Endothelial cell of umbilical vein (primary cell): ENCODE results near the gene SYT2. TPM values are rescaled to one million over a fixed set of nuclear protein-coding genes. Genes with fewer than 3 reads are reported as not detected.

ENCODE experiments used
- BruUV-seq: library from RNA; stranded (reverse); fragments of 400-500 nt; replicated peaks from 2 replicates; lab custom pipeline; 2021; lab: Mats Ljungman, UMichigan
- CTCF ChIA-PET: fragments of 300-600, 350-600 bp; sonication (Branson Sonifier 250); formaldehyde crosslinking; loops from one replicate; lab custom pipeline; 2021; ENCODE audit warnings: antibody characterized with exemption, inconsistent platforms; lab: Charles Lee
- POLR2A ChIA-PET: fragments of 300-600, 350-600 bp; sonication (Branson Sonifier 250); formaldehyde crosslinking; loops from one replicate; lab custom pipeline; 2021; ENCODE audit warnings: antibody characterized with exemption, inconsistent platforms; lab: Charles Lee
- DNase-seq: peaks from one replicate; pipeline ENCODE4 v3.0.0-alpha.2; 2011; ENCODE audit warnings: low read depth, low spot score
- FAIRE-seq: peaks from 2 replicates; lab custom pipeline; 2011; peaks lifted over from hg19 to GRCh38; lab: Jason Lieb, UNC
- H2AFZ ChIP-seq: 2 replicates; pipeline ENCODE4 v1.6.0; 2012; ENCODE audit warnings: low read depth, low read length, control low read depth, inconsistent platforms
- H3K27ac ChIP-seq: 2 replicates; pipeline ENCODE4 v1.5.1; 2011; ENCODE audit warnings: low read depth, mild to moderate bottlenecking, control low read depth, low read length, moderate library complexity; ENCODE audit not compliant: insufficient read depth
- H3K27me3 ChIP-seq, 2 experiments: 2 replicates each; pipeline versions ENCODE4 v1.6.0 to v1.6.1; 2011; ENCODE audit warnings: low read length in 2 of 2, mixed read lengths in 1 of 2; ENCODE audit not compliant: control insufficient read depth in 2 of 2, insufficient read depth in 2 of 2
- H3K36me3 ChIP-seq, 2 experiments: 2 replicates in 1 of 2; 3 replicates in 1 of 2; pipeline ENCODE4 v1.5.1; 2011; ENCODE audit warnings: low read length in 2 of 2, mild to moderate bottlenecking in 1 of 2, moderate library complexity in 1 of 2; ENCODE audit not compliant: control insufficient read depth in 2 of 2, insufficient read depth in 2 of 2; ENCODE audit errors: extremely low read depth in 1 of 2
- H3K4me1 ChIP-seq: 3 replicates; pipeline ENCODE4 v1.5.1; 2011; ENCODE audit warnings: mild to moderate bottlenecking, low read length; ENCODE audit not compliant: control insufficient read depth, insufficient read depth; ENCODE audit errors: extremely low read depth
- H3K4me2 ChIP-seq: 2 replicates; pipeline ENCODE4 v1.6.1; 2011; ENCODE audit warnings: low read length, control low read depth, mixed read lengths; ENCODE audit not compliant: insufficient read depth
- H3K4me3 ChIP-seq, 3 experiments: fragments of 200-600 bp in 1 of 3; sonication (generic), shearing (Covaris generic) in 1 of 3; replicated peaks in 1 of 3; 2 replicates each; pipeline ENCODE4 v1.5.1; 2011 to 2016; ENCODE audit warnings: control low read depth in 3 of 3, low read length in 3 of 3, mild to moderate bottlenecking in 2 of 3, inconsistent platforms in 1 of 3, low read depth in 1 of 3, moderate library complexity in 1 of 3; ENCODE audit not compliant: insufficient read depth in 1 of 3
- H3K79me2 ChIP-seq: 2 replicates; pipeline ENCODE4 v1.6.0; 2012; ENCODE audit warnings: low read length, inconsistent platforms; ENCODE audit not compliant: control insufficient read depth, insufficient read depth
- H3K9ac ChIP-seq: replicated peaks from 2 replicates; pipeline ENCODE3; 2011; ENCODE audit warnings: low read length, control low read depth; ENCODE audit not compliant: insufficient read depth; ENCODE audit errors: extremely low read depth
- H3K9me1 ChIP-seq: replicated peaks from 3 replicates; pipeline ENCODE4 v1.6.0; 2011; ENCODE audit warnings: mild to moderate bottlenecking, low read length; ENCODE audit not compliant: control insufficient read depth, insufficient read depth; ENCODE audit errors: extremely low read depth
- H3K9me3 ChIP-seq: replicated peaks from 2 replicates; pipeline ENCODE4 v1.5.1; 2012; ENCODE audit warnings: low read length, inconsistent platforms; ENCODE audit not compliant: control insufficient read depth, insufficient read depth
- H4K20me1 ChIP-seq: replicated peaks from 2 replicates; pipeline ENCODE3; 2011; ENCODE audit warnings: mild to moderate bottlenecking, low read length; ENCODE audit not compliant: control insufficient read depth, insufficient read depth; ENCODE audit errors: extremely low read depth
- CTCF ChIP-seq, 2 donors: IDR thresholded peaks; 1 replicate in 1 of 2; 2 replicates in 1 of 2; pipeline ENCODE4 v1.5.1; 2011; ENCODE audit warnings: low read length in 2 of 2, mild to moderate bottlenecking in 2 of 2, moderate library complexity in 2 of 2, control low read depth in 1 of 2, inconsistent platforms in 1 of 2, low read depth in 1 of 2; ENCODE audit not compliant: insufficient read depth in 1 of 2; ENCODE audit errors: extremely low read depth in 1 of 2
- EZH2 ChIP-seq: IDR thresholded peaks from 2 replicates; pipeline ENCODE4 v1.6.1; 2012; ENCODE audit warnings: borderline replicate concordance, low read depth, mild to moderate bottlenecking, moderate library complexity, low read length, inconsistent platforms; ENCODE audit not compliant: severe bottlenecking
- FOS ChIP-seq: IDR thresholded peaks from 2 replicates; pipeline ENCODE4 v1.6.1; 2011; ENCODE audit warnings: mild to moderate bottlenecking, low read length, moderate library complexity, borderline replicate concordance; ENCODE audit not compliant: insufficient read depth
- GATA2 ChIP-seq: IDR thresholded peaks from 2 replicates; pipeline ENCODE4 v1.7.0; 2011; ENCODE audit warnings: low read depth, mild to moderate bottlenecking, moderate library complexity, mixed read lengths, low read length; ENCODE audit not compliant: insufficient read length, insufficient read depth
- JUN ChIP-seq: IDR thresholded peaks from 2 replicates; pipeline ENCODE4 v1.6.1; 2011; ENCODE audit warnings: borderline replicate concordance, low read depth; ENCODE audit not compliant: insufficient read length, insufficient read depth
- MYC ChIP-seq: IDR thresholded peaks from one replicate; pipeline ENCODE4 v1.6.1; 2011; ENCODE audit warnings: mild to moderate bottlenecking, low read depth, low read length
- POLR2A ChIP-seq: IDR thresholded peaks from 2 replicates; pipeline ENCODE4 v1.6.1; 2012; ENCODE audit warnings: low read depth, mild to moderate bottlenecking, control low read depth, low read length
- POLR2AphosphoS5 ChIP-seq: IDR thresholded peaks from 2 replicates; pipeline ENCODE4 v1.6.1; 2012; ENCODE audit warnings: low read depth, mild to moderate bottlenecking, control low read depth, low read length, moderate library complexity; ENCODE audit not compliant: insufficient read depth
- dilution Hi-C: fragments of 300-500 bp; cut with MboI; formaldehyde crosslinking; loops from one replicate; pipeline ENCODE4 v1.15.0; 2019; ENCODE audit warnings: low sequenced_read_pairs; ENCODE audit not compliant: extremely low pct_ligation_motif_present
- intact Hi-C: fragments of 100-400 bp; cut with micrococcal nuclease; formaldehyde crosslinking; loops from one replicate; pipeline ENCODE4 v1.10.0; 2022
- polyA plus RNA-seq, 4 experiments: library from polyadenylated mRNA; depleted of rRNA in 3 of 4; stranded (reverse) in 3 of 4; unstranded in 1 of 4; fragments of >200 nt; gene quantifications; 2 replicates each; pipeline versions ENCODE4 v1.2.1 to v1.2.3, GENCODE V29; 2011 to 2012; ENCODE audit warnings: missing spikeins in 1 of 4
- total RNA-seq: library from RNA; stranded (reverse); gene quantifications from 2 replicates; pipeline ENCODE4 v1.2.3, GENCODE V29; 2021
- TF ChIP-seq, protein P1 (sequence below): IDR thresholded peaks from 2 replicates; pipeline ENCODE4 v1.6.1; 2011; ENCODE audit not compliant: insufficient read depth, insufficient read length

Gene SYT2
- total and polyA plus RNA-seq, 2 donors (not counting 3 experiments of a cell fraction or from before 2014, with no cell fraction given), result not detected

- Histone ChIP-seq H3K36me3 (no peaks in the 10 kb centered on the region), H3K9me1 (no peaks in the 10 kb centered on the region), H3K4me1 (peaks cover 4% of the 10 kb centered on the region), H3K4me3 (no peak overlapping the region), H3K79me2 (no peaks in the 10 kb centered on the region), H3K9me3 (no peaks in the 10 kb centered on the region), H2AFZ (no peak overlapping the region), H3K27me3 (no peaks in the 10 kb centered on the region), H4K20me1 (no peaks in the 10 kb centered on the region), H3K9ac (no peak overlapping the region), H3K27ac (no peak overlapping the region), H3K4me2 (no peak overlapping the region)
- TF ChIP-seq, protein P1, sequence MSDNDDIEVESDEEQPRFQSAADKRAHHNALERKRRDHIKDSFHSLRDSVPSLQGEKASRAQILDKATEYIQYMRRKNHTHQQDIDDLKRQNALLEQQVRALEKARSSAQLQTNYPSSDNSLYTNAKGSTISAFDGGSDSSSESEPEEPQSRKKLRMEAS, result no peak
- TF ChIP-seq JUN (no peak), CTCF (IDR thresholded peaks at IDR 0.05; ENCODE audit: extremely low read depth in 1 of 2, insufficient read depth in 1 of 2, low read depth in 1 of 2, low read length in 2 of 2) (no peak), MYC (no peak), EZH2 (no peak), GATA2 (no peak), FOS (no peak), POLR2AphosphoS5 (no peak), POLR2A (no peak)
- POLR2A ChIA-PET, result no interaction called here
- dilution Hi-C loops, result no loop called here
- CTCF ChIA-PET, result interaction anchor here (1.0 to 1.4 kb wide), 3 partner anchors 11 to 385 kb away, joined by 3 read pairs; no protein-coding TSS in a partner anchor
- BruUV-seq, result no TSS peak
- intact Hi-C loops, result no loop called here
- FAIRE-seq (no peak), DNase-seq (no peak)
Measured at GRCh38 chr1:202577381-202577780, 132.9 kb downstream of the SYT2 start.
